ENCODE data around the gene CLSTN2.

- TF ChIP-seq, protein P1, sequence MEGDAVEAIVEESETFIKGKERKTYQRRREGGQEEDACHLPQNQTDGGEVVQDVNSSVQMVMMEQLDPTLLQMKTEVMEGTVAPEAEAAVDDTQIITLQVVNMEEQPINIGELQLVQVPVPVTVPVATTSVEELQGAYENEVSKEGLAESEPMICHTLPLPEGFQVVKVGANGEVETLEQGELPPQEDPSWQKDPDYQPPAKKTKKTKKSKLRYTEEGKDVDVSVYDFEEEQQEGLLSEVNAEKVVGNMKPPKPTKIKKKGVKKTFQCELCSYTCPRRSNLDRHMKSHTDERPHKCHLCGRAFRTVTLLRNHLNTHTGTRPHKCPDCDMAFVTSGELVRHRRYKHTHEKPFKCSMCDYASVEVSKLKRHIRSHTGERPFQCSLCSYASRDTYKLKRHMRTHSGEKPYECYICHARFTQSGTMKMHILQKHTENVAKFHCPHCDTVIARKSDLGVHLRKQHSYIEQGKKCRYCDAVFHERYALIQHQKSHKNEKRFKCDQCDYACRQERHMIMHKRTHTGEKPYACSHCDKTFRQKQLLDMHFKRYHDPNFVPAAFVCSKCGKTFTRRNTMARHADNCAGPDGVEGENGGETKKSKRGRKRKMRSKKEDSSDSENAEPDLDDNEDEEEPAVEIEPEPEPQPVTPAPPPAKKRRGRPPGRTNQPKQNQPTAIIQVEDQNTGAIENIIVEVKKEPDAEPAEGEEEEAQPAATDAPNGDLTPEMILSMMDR (IDR thresholded peaks at IDR 0.05; ENCODE audit: low read depth, low read length, missing input control) = no peak
- TF ChIP-seq, protein P2, sequence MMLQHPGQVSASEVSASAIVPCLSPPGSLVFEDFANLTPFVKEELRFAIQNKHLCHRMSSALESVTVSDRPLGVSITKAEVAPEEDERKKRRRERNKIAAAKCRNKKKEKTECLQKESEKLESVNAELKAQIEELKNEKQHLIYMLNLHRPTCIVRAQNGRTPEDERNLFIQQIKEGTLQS (IDR thresholded peaks at IDR 0.05) = no peak
- TF ChIP-seq NR2F2 (IDR thresholded peaks at IDR 0.05) (no peak), RAD21 (IDR thresholded peaks at IDR 0.05) (no peak), SP1 (IDR thresholded peaks at IDR 0.05) (no peak), JUND (IDR thresholded peaks at IDR 0.05) (no peak), TAF1 (conservative IDR thresholded peaks at IDR 0.05) (no peak), FOXA1 (IDR thresholded peaks at IDR 0.05) (no peak), YY1 (IDR thresholded peaks at IDR 0.05) (no peak), HNF4G (IDR thresholded peaks at IDR 0.05) (no peak), GABPA (IDR thresholded peaks at IDR 0.05 in 1 of 2, conservative IDR thresholded peaks at IDR 0.05 in 1 of 2) (no peak), RXRA (IDR thresholded peaks at IDR 0.05) (no peak), HNF4A (conservative IDR thresholded peaks at IDR 0.05) (no peak)
- TF ChIP-seq, protein P3, sequence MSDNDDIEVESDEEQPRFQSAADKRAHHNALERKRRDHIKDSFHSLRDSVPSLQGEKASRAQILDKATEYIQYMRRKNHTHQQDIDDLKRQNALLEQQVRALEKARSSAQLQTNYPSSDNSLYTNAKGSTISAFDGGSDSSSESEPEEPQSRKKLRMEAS (IDR thresholded peaks at IDR 0.05) = no peak
Measured at GRCh38 chr3:140247775-140248174, 312.8 kb downstream of the CLSTN2 start.
